HL-60 (cell line): ENCODE results near the gene SERPINE1.

Experiments used
- DNase-seq, 2 experiments: peaks; one replicate each; pipeline ENCODE4 v3.0.0-alpha.2; 2010 to 2020; ENCODE audit warnings: low read depth in 1 of 2, low spot score in 1 of 2
- H3K27ac ChIP-seq: fragments of 250-450 bp; sonication (Bioruptor Pico); replicated peaks from 2 replicates; pipeline ENCODE4 v1.5.1; 2020; ENCODE audit warnings: mild to moderate bottlenecking, moderate library complexity
- H3K27me3 ChIP-seq: fragments of 250-450 bp; sonication (Bioruptor Pico); 2 replicates; pipeline ENCODE4 v1.5.1; 2021; ENCODE audit warnings: mild to moderate bottlenecking, moderate library complexity; ENCODE audit not compliant: insufficient read depth, poor library complexity, severe bottlenecking
- H3K4me3 ChIP-seq: replicated peaks from 2 replicates; pipeline ENCODE4 v1.5.1; 2011; ENCODE audit warnings: mild to moderate bottlenecking, control low read depth, low read length; ENCODE audit not compliant: insufficient read depth
- GABPA ChIP-seq: IDR thresholded peaks from 2 replicates; pipeline ENCODE4 v1.6.1; 2012; ENCODE audit warnings: low read depth
- POLR2AphosphoS5 ChIP-seq: IDR thresholded peaks from 2 replicates; pipeline ENCODE4 v1.6.1; 2012; ENCODE audit warnings: low read depth
- SPI1 ChIP-seq: IDR thresholded peaks from 2 replicates; pipeline ENCODE4 v1.6.1; 2012; ENCODE audit warnings: low read depth, mild to moderate bottlenecking, borderline replicate concordance
- TF ChIP-seq, protein P1 (sequence below): IDR thresholded peaks from 2 replicates; pipeline ENCODE4 v1.6.1; 2012; ENCODE audit warnings: low read depth; ENCODE audit not compliant: insufficient replicate concordance
- TF ChIP-seq, protein P2 (sequence below): IDR thresholded peaks from one replicate; pipeline ENCODE4 v1.5.1; 2011; ENCODE audit warnings: low read length, control low read depth, inconsistent platforms; ENCODE audit not compliant: insufficient read depth

The SERPINE1 gene

GRCh38 chr7:101164071-101164840, 37.4 kb downstream of the SERPINE1 start:
- H3K4me3 ChIP-seq, result peak overlapping the region; percentile 32; the same call in 1 of the 2 replicates
- TF ChIP-seq, protein P1, sequence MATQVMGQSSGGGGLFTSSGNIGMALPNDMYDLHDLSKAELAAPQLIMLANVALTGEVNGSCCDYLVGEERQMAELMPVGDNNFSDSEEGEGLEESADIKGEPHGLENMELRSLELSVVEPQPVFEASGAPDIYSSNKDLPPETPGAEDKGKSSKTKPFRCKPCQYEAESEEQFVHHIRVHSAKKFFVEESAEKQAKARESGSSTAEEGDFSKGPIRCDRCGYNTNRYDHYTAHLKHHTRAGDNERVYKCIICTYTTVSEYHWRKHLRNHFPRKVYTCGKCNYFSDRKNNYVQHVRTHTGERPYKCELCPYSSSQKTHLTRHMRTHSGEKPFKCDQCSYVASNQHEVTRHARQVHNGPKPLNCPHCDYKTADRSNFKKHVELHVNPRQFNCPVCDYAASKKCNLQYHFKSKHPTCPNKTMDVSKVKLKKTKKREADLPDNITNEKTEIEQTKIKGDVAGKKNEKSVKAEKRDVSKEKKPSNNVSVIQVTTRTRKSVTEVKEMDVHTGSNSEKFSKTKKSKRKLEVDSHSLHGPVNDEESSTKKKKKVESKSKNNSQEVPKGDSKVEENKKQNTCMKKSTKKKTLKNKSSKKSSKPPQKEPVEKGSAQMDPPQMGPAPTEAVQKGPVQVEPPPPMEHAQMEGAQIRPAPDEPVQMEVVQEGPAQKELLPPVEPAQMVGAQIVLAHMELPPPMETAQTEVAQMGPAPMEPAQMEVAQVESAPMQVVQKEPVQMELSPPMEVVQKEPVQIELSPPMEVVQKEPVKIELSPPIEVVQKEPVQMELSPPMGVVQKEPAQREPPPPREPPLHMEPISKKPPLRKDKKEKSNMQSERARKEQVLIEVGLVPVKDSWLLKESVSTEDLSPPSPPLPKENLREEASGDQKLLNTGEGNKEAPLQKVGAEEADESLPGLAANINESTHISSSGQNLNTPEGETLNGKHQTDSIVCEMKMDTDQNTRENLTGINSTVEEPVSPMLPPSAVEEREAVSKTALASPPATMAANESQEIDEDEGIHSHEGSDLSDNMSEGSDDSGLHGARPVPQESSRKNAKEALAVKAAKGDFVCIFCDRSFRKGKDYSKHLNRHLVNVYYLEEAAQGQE, result peak; percentile 92
- TF ChIP-seq POLR2AphosphoS5, result no peak
- no peak for DNase-seq
- H3K27me3 ChIP-seq, result peaks cover 43% of the 10 kb centered on the region
- no peak overlapping the region for H3K27ac ChIP-seq

DNA sequence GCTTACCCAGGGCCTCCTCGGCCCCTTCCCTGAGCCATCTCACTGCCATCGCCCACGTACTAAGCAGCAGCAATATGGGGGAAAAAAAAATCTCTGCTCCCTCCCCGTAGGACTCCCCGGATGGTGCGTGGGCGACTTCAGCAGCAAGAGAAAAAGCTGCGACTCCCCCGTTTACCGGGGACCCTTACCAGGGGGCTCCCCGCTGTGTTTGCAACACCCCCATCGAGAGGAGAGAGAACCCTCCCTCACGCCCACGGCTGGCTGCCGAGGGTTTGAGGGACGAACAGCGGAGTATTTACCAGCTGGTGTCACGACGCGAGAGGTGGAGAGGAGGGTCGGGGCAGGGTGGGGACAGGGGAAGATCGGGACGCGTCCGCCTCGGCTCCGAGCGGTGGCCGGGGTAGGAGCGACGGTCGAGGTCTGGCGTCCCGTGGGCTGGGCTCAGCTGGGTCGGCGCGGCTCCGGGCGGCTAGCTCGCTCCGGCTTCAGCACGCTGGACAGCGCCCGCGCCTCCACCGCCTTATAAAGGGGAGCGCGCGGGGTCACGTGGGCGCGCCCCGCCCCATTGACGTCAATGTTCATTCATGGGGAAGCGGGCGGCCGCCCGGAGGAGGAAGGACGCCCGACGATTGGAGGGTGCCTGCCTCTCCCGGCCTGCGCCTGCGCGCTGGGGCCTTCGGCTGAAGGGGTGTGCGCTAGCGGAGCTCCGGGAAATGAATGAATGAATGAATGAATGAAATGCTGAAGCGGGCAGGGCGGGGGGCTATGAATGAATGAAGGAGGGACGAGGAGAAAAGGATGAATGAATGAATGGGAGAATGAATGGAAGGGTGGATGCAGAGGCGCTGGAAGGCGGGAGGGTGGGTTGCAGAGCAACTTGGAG, 38.4 kb downstream of the SERPINE1 start, which contains the start of gene VGF:
Gene VGF, minus strand, starts transcription at position 495 of the 883 bp plus-strand sequence. CDS start 726 bp downstream, outside the sequence.
- H3K27ac ChIP-seq, result no peak within 1 kb of the TSS
- TF ChIP-seq, protein P1, result peak; percentile 99
- TF ChIP-seq SPI1 (peak; percentile 49; the same call in 1 of the 2 replicates), GABPA (no peak), POLR2AphosphoS5 (no peak)
- TF ChIP-seq, protein P2, sequence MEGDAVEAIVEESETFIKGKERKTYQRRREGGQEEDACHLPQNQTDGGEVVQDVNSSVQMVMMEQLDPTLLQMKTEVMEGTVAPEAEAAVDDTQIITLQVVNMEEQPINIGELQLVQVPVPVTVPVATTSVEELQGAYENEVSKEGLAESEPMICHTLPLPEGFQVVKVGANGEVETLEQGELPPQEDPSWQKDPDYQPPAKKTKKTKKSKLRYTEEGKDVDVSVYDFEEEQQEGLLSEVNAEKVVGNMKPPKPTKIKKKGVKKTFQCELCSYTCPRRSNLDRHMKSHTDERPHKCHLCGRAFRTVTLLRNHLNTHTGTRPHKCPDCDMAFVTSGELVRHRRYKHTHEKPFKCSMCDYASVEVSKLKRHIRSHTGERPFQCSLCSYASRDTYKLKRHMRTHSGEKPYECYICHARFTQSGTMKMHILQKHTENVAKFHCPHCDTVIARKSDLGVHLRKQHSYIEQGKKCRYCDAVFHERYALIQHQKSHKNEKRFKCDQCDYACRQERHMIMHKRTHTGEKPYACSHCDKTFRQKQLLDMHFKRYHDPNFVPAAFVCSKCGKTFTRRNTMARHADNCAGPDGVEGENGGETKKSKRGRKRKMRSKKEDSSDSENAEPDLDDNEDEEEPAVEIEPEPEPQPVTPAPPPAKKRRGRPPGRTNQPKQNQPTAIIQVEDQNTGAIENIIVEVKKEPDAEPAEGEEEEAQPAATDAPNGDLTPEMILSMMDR, result no peak
- DNase-seq, result peak; percentile 86 to 93
- peak within 1 kb of the TSS; percentile 24 for H3K4me3 ChIP-seq
- peaks cover 52% of the 10 kb centered on the region for H3K27me3 ChIP-seq

GRCh38 chr7:101165958-101166647, 39.2 kb downstream of the SERPINE1 start:
- Histone ChIP-seq H3K27me3 (peaks cover 60% of the 10 kb centered on the region), H3K4me3 (peak overlapping the region; percentile 24), H3K27ac (no peak overlapping the region)
- TF ChIP-seq, protein P2, result no peak
- TF ChIP-seq POLR2AphosphoS5 (no peak), SPI1 (no peak), GABPA (no peak)
- TF ChIP-seq, protein P1, result no peak
- DNase-seq, result no peak
